ENCODE data around the gene ACVRL1.

ACVRL1 gene

GRCh38 chr12:51901881-51902280, 5.4 kb upstream of the ACVRL1 start:
- Histone ChIP-seq H3K4me3 (replicated peaks; ENCODE audit: low read depth, low read length) (no peak overlapping the region), H3K36me3 (ENCODE audit: control insufficient read depth, insufficient read depth, low read length) (no peaks in the 10 kb centered on the region), H3K27me3 (replicated peaks; ENCODE audit: control insufficient read depth, insufficient read depth, low read length) (peaks cover 3% of the 10 kb centered on the region)
- TF ChIP-seq CTCF (IDR thresholded peaks at IDR 0.05; ENCODE audit: insufficient read depth, low read length, poor library complexity, severe bottlenecking) = no peak
- no peak for DNase-seq (ENCODE audit: extremely low read depth, insufficient read length)

GRCh38 chr12:51904951-51905470, 2.3 kb upstream of the ACVRL1 start:
- peaks cover 1% of the 10 kb centered on the region for H3K27me3 ChIP-seq (replicated peaks; ENCODE audit: control insufficient read depth, insufficient read depth, low read length)
- no peak for DNase-seq (ENCODE audit: extremely low read depth, insufficient read length)
- no peak overlapping the region for H3K4me3 ChIP-seq (replicated peaks; ENCODE audit: low read depth, low read length)
- H3K36me3 ChIP-seq (ENCODE audit: control insufficient read depth, insufficient read depth, low read length) = no peaks in the 10 kb centered on the region
- TF ChIP-seq CTCF (IDR thresholded peaks at IDR 0.05; ENCODE audit: insufficient read depth, low read length, poor library complexity, severe bottlenecking) = no peak

- no peak for DNase-seq (ENCODE audit: extremely low read depth, insufficient read length)
- TF ChIP-seq CTCF (IDR thresholded peaks at IDR 0.05; ENCODE audit: insufficient read depth, low read length, poor library complexity, severe bottlenecking) = no peak
- no peaks in the 10 kb centered on the region for H3K36me3 ChIP-seq (ENCODE audit: control insufficient read depth, insufficient read depth, low read length)
- peaks cover 1% of the 10 kb centered on the region for H3K27me3 ChIP-seq (replicated peaks; ENCODE audit: control insufficient read depth, insufficient read depth, low read length)
- no peak overlapping the region for H3K4me3 ChIP-seq (replicated peaks; ENCODE audit: low read depth, low read length)
Measured at GRCh38 chr12:51905471-51906429, 1.6 kb upstream of the ACVRL1 start.

GRCh38 chr12:51906430-51907082, 748 bp upstream of the ACVRL1 start:
- DNase-seq (ENCODE audit: extremely low read depth, insufficient read length) = no peak
- H3K4me3 ChIP-seq (replicated peaks; ENCODE audit: low read depth, low read length) = no peak overlapping the region
- H3K27me3 ChIP-seq (replicated peaks; ENCODE audit: control insufficient read depth, insufficient read depth, low read length) = peaks cover 1% of the 10 kb centered on the region

GRCh38 chr12:51907856-51908425, 637 bp downstream of the ACVRL1 start:
- DNase-seq (ENCODE audit: extremely low read depth, insufficient read length) = no peak
- no peaks in the 10 kb centered on the region for H3K36me3 ChIP-seq (ENCODE audit: control insufficient read depth, insufficient read depth, low read length)
- H3K27me3 ChIP-seq (replicated peaks; ENCODE audit: control insufficient read depth, insufficient read depth, low read length) = peaks cover 1% of the 10 kb centered on the region
- no peak for TF ChIP-seq CTCF (IDR thresholded peaks at IDR 0.05; ENCODE audit: insufficient read depth, low read length, poor library complexity, severe bottlenecking)
- H3K4me3 ChIP-seq (replicated peaks; ENCODE audit: low read depth, low read length) = no peak overlapping the region

More at GRCh38 chr12:51906430-51907082, 748 bp upstream of the ACVRL1 start:
- TF ChIP-seq CTCF (IDR thresholded peaks at IDR 0.05; ENCODE audit: insufficient read depth, low read length, poor library complexity, severe bottlenecking) = no peak
- H3K36me3 ChIP-seq (ENCODE audit: control insufficient read depth, insufficient read depth, low read length) = no peaks in the 10 kb centered on the region

Data from GM06990 (cell line).